HUES48 (cell line): ENCODE measurements around the gene TAPBP.
"Not testable (repeated sequence)": the region's sequence is repeated elsewhere in the genome, so short reads cannot be mapped to it uniquely, and the experiment has no call there.

Source experiments
- H3K27ac ChIP-seq: one replicate; pipeline ENCODE4 v1.7.0; 2013; ENCODE audit warnings: low read depth, low read length, inconsistent platforms
- H3K27me3 ChIP-seq: 2 replicates; pipeline ENCODE4 v1.6.1; 2013; ENCODE audit warnings: mild to moderate bottlenecking, low read length; ENCODE audit not compliant: control insufficient read depth, insufficient read depth
- H3K36me3 ChIP-seq: 2 replicates; pipeline ENCODE4 v1.6.1; 2013; ENCODE audit warnings: low read length; ENCODE audit not compliant: control insufficient read depth, insufficient read depth
- H3K4me1 ChIP-seq: 2 replicates; pipeline ENCODE4 v1.6.1; 2013; ENCODE audit warnings: mild to moderate bottlenecking, low read length; ENCODE audit not compliant: control insufficient read depth, insufficient read depth
- H3K4me3 ChIP-seq: 2 replicates; pipeline ENCODE4 v1.5.1; 2013; ENCODE audit warnings: mild to moderate bottlenecking, low read depth, low read length
- H3K9ac ChIP-seq: 2 replicates; pipeline ENCODE4 v1.6.1; 2013; ENCODE audit warnings: mild to moderate bottlenecking, low read depth, low read length, moderate library complexity
- H3K9me3 ChIP-seq: 2 replicates; pipeline ENCODE4 v1.6.1; 2013; ENCODE audit warnings: low read length; ENCODE audit not compliant: control insufficient read depth, insufficient read depth

The TAPBP gene

GRCh38 chr6:33280539-33280938 lies 33.3 kb downstream of the TAPBP start:
- Histone ChIP-seq H3K9ac (no peak overlapping the region), H3K9me3 (no peaks in the 10 kb centered on the region), H3K27ac (no peak overlapping the region), H3K36me3 (peaks cover 74% of the 10 kb centered on the region), H3K27me3 (no peaks in the 10 kb centered on the region), H3K4me3 (no peak overlapping the region), H3K4me1 (peaks cover 9% of the 10 kb centered on the region; the same call in 1 of the 2 replicates)

GRCh38 chr6:33279971-33280511 lies 33.8 kb downstream of the TAPBP start:
- H3K27ac ChIP-seq = no peak overlapping the region
- H3K4me1 ChIP-seq = peaks cover 10% of the 10 kb centered on the region; the same call in 1 of the 2 replicates
- no peak overlapping the region for H3K9ac ChIP-seq
- peaks cover 75% of the 10 kb centered on the region for H3K36me3 ChIP-seq
- no peak overlapping the region for H3K4me3 ChIP-seq
- no peaks in the 10 kb centered on the region for H3K27me3 ChIP-seq
- H3K9me3 ChIP-seq = no peaks in the 10 kb centered on the region

- no peak overlapping the region for H3K27ac ChIP-seq
- H3K4me1 ChIP-seq = peaks cover 18% of the 10 kb centered on the region
- H3K4me3 ChIP-seq = no peak overlapping the region
- H3K9me3 ChIP-seq = no peaks in the 10 kb centered on the region
- peaks cover 75% of the 10 kb centered on the region for H3K36me3 ChIP-seq
- H3K27me3 ChIP-seq = no peaks in the 10 kb centered on the region
- H3K9ac ChIP-seq = no peak overlapping the region
Measured at GRCh38 chr6:33279257-33279695, 34.6 kb downstream of the TAPBP start.

GRCh38 chr6:33278810-33279209 lies 35.1 kb downstream of the TAPBP start:
- no peak overlapping the region for H3K4me3 ChIP-seq
- no peak overlapping the region for H3K9ac ChIP-seq
- no peak overlapping the region for H3K27ac ChIP-seq
- peaks cover 75% of the 10 kb centered on the region for H3K36me3 ChIP-seq
- peaks cover 21% of the 10 kb centered on the region for H3K4me1 ChIP-seq
- no peaks in the 10 kb centered on the region for H3K27me3 ChIP-seq
- no peaks in the 10 kb centered on the region for H3K9me3 ChIP-seq

GRCh38 chr6:33278392-33278741 lies 35.5 kb downstream of the TAPBP start:
- peak overlapping the region; percentile 98 for H3K27ac ChIP-seq
- H3K36me3 ChIP-seq = peaks cover 75% of the 10 kb centered on the region
- peaks cover 22% of the 10 kb centered on the region for H3K4me1 ChIP-seq
- no peaks in the 10 kb centered on the region for H3K9me3 ChIP-seq
- no peaks in the 10 kb centered on the region for H3K27me3 ChIP-seq
- H3K4me3 ChIP-seq = peak overlapping the region; percentile 99; the same call in 1 of the 2 replicates
- H3K9ac ChIP-seq = no peak overlapping the region

GRCh38 chr6:33277663-33278391 lies 36.1 kb downstream of the TAPBP start:
- peak overlapping the region; percentile 98 for H3K27ac ChIP-seq
- peaks cover 27% of the 10 kb centered on the region for H3K4me1 ChIP-seq
- peak overlapping the region; percentile 71 for H3K9ac ChIP-seq
- H3K27me3 ChIP-seq = no peaks in the 10 kb centered on the region
- no peaks in the 10 kb centered on the region for H3K9me3 ChIP-seq
- peaks cover 77% of the 10 kb centered on the region for H3K36me3 ChIP-seq
- peak overlapping the region; percentile 99 for H3K4me3 ChIP-seq

- H3K4me1 ChIP-seq = peaks cover 28% of the 10 kb centered on the region
- H3K36me3 ChIP-seq = peaks cover 74% of the 10 kb centered on the region
- peak within 1 kb of the TSS; percentile 98 for H3K27ac ChIP-seq
- no peaks in the 10 kb centered on the region for H3K9me3 ChIP-seq
- peak within 1 kb of the TSS; percentile 99 for H3K4me3 ChIP-seq
- no peaks in the 10 kb centered on the region for H3K27me3 ChIP-seq
- peak within 1 kb of the TSS; percentile 71 for H3K9ac ChIP-seq
Measured at GRCh38 chr6:33276864-33277662, 36.8 kb downstream of the TAPBP start, which contains the start of gene B3GALT4. B3GALT4 (plus strand) TSS chr6:33277123; CDS start chr6:33277420, 297 bp downstream.

GRCh38 chr6:33276581-33276863 lies 37.4 kb downstream of the TAPBP start:
- peak overlapping the region; percentile 71 for H3K9ac ChIP-seq

GRCh38 chr6:33275795-33276580 lies 37.9 kb downstream of the TAPBP start:
- Histone ChIP-seq H3K27ac (peak overlapping the region; percentile 98), H3K36me3 (peaks cover 65% of the 10 kb centered on the region), H3K4me1 (peaks cover 28% of the 10 kb centered on the region), H3K9ac (peak overlapping the region; percentile 71), H3K4me3 (peak overlapping the region; percentile 99)
- H3K9me3 ChIP-seq, H3K27me3 ChIP-seq: not testable (repeated sequence)

More at GRCh38 chr6:33276581-33276863, 37.4 kb downstream of the TAPBP start:
- Histone ChIP-seq H3K27ac (peak overlapping the region; percentile 98), H3K36me3 (peaks cover 70% of the 10 kb centered on the region), H3K4me3 (peak overlapping the region; percentile 99), H3K27me3 (no peaks in the 10 kb centered on the region), H3K9me3 (no peaks in the 10 kb centered on the region), H3K4me1 (peaks cover 28% of the 10 kb centered on the region)

- peaks cover 55% of the 10 kb centered on the region for H3K36me3 ChIP-seq
- H3K27me3 ChIP-seq = no peaks in the 10 kb centered on the region
- peak overlapping the region; percentile 99 for H3K4me3 ChIP-seq
- H3K27ac ChIP-seq = peak overlapping the region; percentile 98
- H3K9me3 ChIP-seq = no peaks in the 10 kb centered on the region
- H3K4me1 ChIP-seq = peaks cover 28% of the 10 kb centered on the region
- H3K9ac ChIP-seq = peak overlapping the region; percentile 97
Measured at GRCh38 chr6:33273924-33274902, 39.7 kb downstream of the TAPBP start.
